NCI-H2196 treated with DMSO at 0.1 percent for 48 hours (cell line): ENCODE results near the gene GGA1.
A peak's percentile ranks its signal among the peaks of the same experiment; 100 is the strongest.
"Not testable (repeated sequence)": the region's sequence is repeated elsewhere in the genome, so short reads cannot be mapped to it uniquely, and the experiment has no call there.

ENCODE experiments used
- DNase-seq: peaks from one replicate; lab custom pipeline; 2025; ENCODE audit not compliant: unreplicated experiment; lab: John Stamatoyannopoulos, UW

GGA1 gene

GRCh38 chr22:37571258-37571991, 37.2 kb upstream of the GGA1 start:
- DNase-seq, result no peak

GRCh38 chr22:37571992-37572373, 36.7 kb upstream of the GGA1 start:
- no peak for DNase-seq

- no peak for DNase-seq
Measured at GRCh38 chr22:37575490-37576003, 33.1 kb upstream of the GGA1 start.

GRCh38 chr22:37578002-37578401, 30.6 kb upstream of the GGA1 start:
- no peak for DNase-seq

DNA sequence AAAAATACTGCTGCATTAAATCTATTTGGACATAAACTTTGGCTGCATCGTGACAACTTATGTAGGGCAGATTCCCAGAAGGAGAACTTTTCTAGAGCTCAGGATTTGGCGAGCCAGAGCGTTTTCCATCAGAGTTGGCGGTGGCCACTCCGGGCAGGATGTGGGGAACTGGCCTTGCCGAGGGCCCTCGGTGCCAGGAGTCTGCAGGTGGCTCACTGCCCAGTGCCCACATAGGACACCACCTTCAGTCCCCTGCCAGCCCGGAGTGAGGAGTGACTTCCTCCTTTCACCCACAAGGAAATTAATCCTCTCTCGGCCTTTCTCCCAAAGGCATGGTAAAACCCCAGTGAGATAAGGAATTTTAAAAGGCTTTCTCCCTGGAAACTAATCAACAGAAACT, 27.1 kb upstream of the GGA1 start:
- peak; percentile 7 for DNase-seq

- DNase-seq, result no peak
Measured at GRCh38 chr22:37582526-37582925, 26.1 kb upstream of the GGA1 start.

DNA sequence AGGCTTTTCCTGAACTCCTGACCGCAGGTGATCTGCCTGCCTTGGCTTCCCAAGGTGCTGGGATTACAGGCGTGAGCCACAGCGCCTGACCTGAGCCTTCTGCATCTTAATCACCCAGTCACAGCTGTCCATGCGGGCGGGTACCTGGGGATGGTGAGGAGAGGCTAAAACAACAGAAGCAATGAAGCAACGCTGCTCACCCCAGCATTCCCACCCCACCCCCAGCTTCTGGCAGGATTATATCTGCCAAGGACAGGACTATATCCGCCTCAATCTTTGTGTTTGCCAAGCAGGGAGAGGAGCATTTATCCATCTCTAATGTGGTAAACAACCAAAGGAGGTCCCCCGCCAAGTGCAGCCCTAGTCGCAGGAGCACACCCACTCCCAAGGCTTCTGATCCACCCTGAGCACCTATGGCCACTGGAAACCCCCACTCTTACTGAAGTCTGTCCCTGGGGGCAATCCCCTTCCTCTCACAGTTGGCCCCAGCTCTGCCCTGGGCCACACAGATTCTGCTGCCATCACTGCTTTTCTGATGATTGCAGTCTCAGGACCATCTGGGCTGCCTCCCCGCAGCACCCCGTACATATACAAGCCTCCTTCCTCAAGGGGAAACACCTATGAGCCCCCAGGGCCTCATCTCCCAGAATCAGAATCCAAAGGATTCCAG, 20.0 kb upstream of the GGA1 start:
- DNase-seq, result no peak

- DNase-seq, result no peak
Measured at GRCh38 chr22:37589636-37590035, 19.0 kb upstream of the GGA1 start.

GRCh38 chr22:37591081-37591480, 17.6 kb upstream of the GGA1 start:
- DNase-seq, result not testable (repeated sequence)

DNA sequence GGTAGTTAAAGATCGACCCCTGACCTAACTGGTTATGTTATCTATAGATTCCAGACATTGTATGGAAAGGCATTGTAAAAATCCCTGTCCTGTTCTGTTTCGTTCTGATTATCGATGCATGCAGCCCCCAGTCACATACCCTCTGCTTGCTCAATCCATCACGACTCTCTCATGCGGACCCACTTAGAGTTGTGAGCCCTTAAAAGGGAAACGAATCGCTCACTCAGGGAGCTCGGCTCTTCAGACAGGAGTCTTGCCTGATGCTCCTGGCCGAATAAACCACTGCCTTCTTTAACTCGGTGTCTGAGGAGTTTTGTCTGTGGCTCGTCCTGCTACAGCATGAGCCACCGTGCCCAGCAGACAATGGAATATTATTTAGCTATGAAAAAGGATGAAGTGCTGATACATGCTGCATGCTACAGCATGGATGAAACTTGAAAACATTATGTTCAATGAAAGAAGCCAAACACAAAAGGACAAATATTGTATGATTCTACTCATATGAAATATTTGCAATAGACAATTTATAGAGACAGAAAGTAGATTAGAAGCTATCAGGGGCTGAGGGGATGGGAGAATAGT, 16.7 kb upstream of the GGA1 start:
- no peak for DNase-seq

DNA sequence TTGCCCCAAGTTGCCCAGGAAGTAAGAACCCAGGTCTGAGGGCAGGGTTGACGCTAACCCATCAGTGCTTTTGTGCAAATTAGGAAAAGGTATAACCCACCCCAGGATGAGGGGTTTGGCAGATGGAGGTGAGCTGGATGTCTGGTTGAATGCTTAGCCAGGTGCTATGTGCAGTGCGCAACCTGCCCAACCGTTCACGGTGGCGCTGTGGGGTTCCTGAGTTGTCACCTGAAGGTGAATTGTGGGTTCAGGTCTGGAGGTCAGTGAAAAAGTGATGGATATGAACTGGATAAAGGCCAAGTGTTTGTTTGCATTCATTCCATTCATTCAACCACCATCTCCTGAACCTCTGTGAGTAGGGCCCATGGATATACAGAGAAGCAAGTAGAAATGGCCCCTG, 14.4 kb upstream of the GGA1 start:
- no peak for DNase-seq

- DNase-seq, result peak; percentile 7
Measured at GRCh38 chr22:37599153-37599552, 9.5 kb upstream of the GGA1 start.

DNA sequence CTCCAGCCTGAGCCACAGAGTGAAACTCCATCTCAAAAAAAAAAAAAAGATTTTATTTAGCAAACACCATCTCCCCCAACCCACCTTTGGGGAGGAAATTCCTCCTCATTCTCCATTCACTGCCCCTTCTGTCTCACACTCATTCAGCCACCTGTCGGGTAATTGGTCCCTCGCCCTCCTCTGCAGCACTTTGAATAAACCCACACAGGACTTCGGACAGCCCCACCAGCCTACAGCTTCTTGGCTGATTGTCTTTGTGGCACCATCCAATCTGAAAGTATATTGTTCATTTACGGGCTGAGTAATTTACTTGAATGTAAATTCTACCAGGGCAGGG, 7.5 kb upstream of the GGA1 start:
- no peak for DNase-seq

DNA sequence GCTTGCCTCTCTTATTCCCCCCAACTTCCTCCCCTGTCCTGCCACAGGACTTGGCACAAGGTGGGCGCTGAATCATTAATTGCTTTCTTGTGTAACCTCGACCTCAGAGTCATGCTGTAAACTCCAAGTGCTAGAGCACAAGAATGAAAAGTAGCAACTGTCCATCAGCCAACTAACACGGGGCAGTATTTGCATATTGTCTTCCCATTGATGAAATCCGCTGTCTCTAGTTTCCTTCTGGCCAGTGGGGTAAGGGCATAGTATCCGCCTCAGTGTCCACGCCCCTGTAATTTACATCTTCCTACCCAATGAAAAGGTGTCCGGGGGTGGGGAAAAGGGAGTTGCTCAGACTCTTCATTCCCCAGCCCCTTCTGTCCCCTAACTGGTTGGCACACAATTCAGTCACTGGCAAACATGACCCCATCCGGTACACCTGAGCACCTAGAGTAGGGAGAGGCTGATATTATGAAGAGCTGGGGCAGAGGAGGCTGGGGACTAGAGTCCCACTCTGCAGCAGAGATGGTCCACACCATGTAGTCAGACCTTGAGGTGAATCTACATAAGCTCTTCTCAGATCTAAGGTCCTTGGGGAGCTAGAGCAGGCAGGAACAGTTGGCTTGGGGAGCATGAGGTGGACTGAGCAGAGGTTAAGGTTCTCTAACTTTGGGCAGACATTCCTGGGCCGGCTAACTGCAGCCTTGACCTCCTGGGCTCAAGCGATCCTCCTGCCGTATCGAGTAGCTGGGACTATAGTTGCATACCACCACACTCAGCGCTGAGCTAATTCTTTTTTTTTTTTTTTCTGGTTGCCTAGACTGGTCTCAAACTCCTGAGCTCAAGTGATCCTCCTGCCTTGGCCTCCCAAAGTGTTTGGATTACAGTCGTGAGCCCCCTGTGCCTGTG, 6.8 kb upstream of the GGA1 start:
- peak; percentile 70 for DNase-seq

- not testable (repeated sequence) for DNase-seq
Measured at GRCh38 chr22:37602546-37603277, 5.9 kb upstream of the GGA1 start.

DNA sequence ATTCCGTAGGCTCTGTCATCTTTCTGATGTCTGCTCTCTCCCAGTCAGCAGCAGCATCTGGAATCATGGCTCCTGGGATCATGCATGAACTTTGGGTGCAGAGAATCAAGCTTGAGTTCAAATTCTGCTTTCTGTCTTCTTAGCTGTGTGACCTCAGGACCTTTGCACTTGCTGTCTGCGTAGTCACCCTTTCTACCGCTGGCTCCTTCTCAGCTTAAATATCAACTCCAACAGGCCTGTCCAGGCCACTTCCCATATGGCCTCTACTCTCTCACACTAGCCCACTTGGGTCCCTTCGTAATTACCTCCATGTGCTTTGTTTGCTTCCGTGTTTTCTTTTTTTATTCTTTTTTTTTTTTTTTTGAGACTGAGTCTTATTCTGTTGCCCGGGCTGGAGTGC, 4.6 kb upstream of the GGA1 start:
- no peak for DNase-seq

DNA sequence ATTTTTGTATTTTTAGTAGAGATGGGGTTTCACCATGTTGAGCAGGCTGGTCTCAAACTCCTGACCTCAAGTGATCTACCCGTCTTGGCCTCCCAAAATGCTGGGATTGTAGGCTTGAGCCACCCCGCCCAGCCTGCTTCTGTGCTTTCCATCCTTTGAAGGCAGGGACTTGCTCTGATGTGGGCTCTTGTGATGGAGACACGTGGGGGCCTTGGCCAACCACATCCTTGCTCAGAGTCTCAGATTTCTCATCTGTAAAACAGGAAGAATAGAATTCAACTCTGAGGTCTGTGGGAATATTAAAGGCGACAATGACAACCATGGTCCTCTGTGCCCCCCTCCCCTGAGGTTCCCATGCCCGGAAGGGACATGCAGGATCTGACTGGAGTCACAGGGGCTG, 3.8 kb upstream of the GGA1 start:
- no peak for DNase-seq

- peak; percentile 63 for DNase-seq
Measured at GRCh38 chr22:37607010-37607934, 1.4 kb upstream of the GGA1 start.

DNA sequence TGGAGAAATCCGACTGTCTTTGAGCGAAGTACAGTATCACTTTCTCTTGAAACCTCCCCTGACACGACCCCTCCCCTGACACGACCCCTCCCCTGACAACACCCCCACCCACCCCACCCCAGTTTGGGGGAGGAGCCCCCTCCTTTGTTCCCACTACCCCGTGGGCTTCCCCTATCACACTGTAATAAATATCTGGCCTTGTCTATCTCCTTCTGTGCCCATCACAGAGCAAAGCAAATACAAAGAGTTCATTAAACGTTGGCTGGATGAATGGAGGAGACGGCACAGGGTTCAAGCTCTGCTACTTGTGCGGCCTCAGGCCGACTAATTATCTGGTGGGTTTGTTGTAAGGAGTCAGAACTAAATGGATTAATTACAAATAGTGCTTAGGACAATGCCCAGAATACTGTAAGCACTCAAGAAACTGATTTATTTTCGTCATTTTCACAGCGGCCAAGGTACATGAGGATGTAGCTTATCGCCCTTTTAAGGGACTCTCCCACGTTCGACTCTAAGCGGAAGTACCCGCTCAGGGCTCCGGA, 628 bp upstream of the GGA1 start:
- DNase-seq, result no peak
